ENCODE data around the gene PLEKHM2.

PLEKHM2 gene

GRCh38 chr1:15737324-15738319 is 53.5 kb downstream of the PLEKHM2 start:
- no peak for DNase-seq (ENCODE audit: low read depth in 2 of 2, low spot score in 1 of 2)

- no peak for DNase-seq (ENCODE audit: low read depth in 2 of 2, low spot score in 1 of 2)
Measured at GRCh38 chr1:15738416-15739113, 54.4 kb downstream of the PLEKHM2 start.

GRCh38 chr1:15739259-15739658 is 55.1 kb downstream of the PLEKHM2 start:
- DNase-seq (ENCODE audit: low read depth in 2 of 2, low spot score in 1 of 2): no peak

- no peak for DNase-seq (ENCODE audit: low read depth in 2 of 2, low spot score in 1 of 2)
Measured at GRCh38 chr1:15739745-15740144, 55.6 kb downstream of the PLEKHM2 start.

GRCh38 chr1:15740924-15741850 is 57.1 kb downstream of the PLEKHM2 start:
- DNase-seq (ENCODE audit: low read depth in 2 of 2, low spot score in 1 of 2): peak; percentile 11 to 32

- DNase-seq (ENCODE audit: low read depth in 2 of 2, low spot score in 1 of 2): no peak
Measured at GRCh38 chr1:15742339-15742801, 58.2 kb downstream of the PLEKHM2 start, which contains the start of gene TMEM82. TSS of gene TMEM82 (plus strand) at chr1:15742499. CDS start at chr1:15742560, 61 bp downstream.

- DNase-seq (ENCODE audit: low read depth in 2 of 2, low spot score in 1 of 2): no peak
Measured at GRCh38 chr1:15744122-15744679, 60.1 kb downstream of the PLEKHM2 start.

- DNase-seq (ENCODE audit: low read depth in 2 of 2, low spot score in 1 of 2): no peak
Measured at GRCh38 chr1:15747378-15747777, 63.3 kb downstream of the PLEKHM2 start.

- DNase-seq (ENCODE audit: low read depth in 2 of 2, low spot score in 1 of 2): no peak
Measured at GRCh38 chr1:15748264-15748663, 64.1 kb downstream of the PLEKHM2 start.

GRCh38 chr1:15748690-15749398 is 64.7 kb downstream of the PLEKHM2 start:
- DNase-seq (ENCODE audit: low read depth in 2 of 2, low spot score in 1 of 2): no peak

GRCh38 chr1:15749399-15750291 is 65.5 kb downstream of the PLEKHM2 start:
- DNase-seq (ENCODE audit: low read depth in 2 of 2, low spot score in 1 of 2): no peak

GRCh38 chr1:15750924-15751323 is 66.8 kb downstream of the PLEKHM2 start:
- DNase-seq (ENCODE audit: low read depth in 2 of 2, low spot score in 1 of 2): no peak

GRCh38 chr1:15751717-15752116 is 67.6 kb downstream of the PLEKHM2 start:
- no peak for DNase-seq (ENCODE audit: low read depth in 2 of 2, low spot score in 1 of 2)

GRCh38 chr1:15753776-15754175 is 69.7 kb downstream of the PLEKHM2 start:
- no peak for DNase-seq (ENCODE audit: low read depth in 2 of 2, low spot score in 1 of 2)

- DNase-seq (ENCODE audit: low read depth in 2 of 2, low spot score in 1 of 2): no peak
Measured at GRCh38 chr1:15755021-15755645, 71.0 kb downstream of the PLEKHM2 start.

GRCh38 chr1:15755646-15756040 is 71.5 kb downstream of the PLEKHM2 start:
- DNase-seq (ENCODE audit: low read depth in 2 of 2, low spot score in 1 of 2): no peak

GRCh38 chr1:15756143-15757015 is 72.3 kb downstream of the PLEKHM2 start:
- DNase-seq (ENCODE audit: low read depth in 2 of 2, low spot score in 1 of 2): no peak

All from stimulated activated CD8-positive, alpha-beta memory T cell treated with anti-CD3 and anti-CD28 coated beads, Interleukin-4, amount 100 ng/mL, for 1 hour (primary cell).